Psoas muscle (tissue), 8 donors: ENCODE results near the gene DNAJC30. TPM values are rescaled to one million over a fixed set of nuclear protein-coding genes. Genes with fewer than 3 reads are reported as not detected.

Experiments
- ATAC-seq, 4 donors: fragments of 200-7000 bp; cut with Tn5 transposase; one replicate each; pipeline ENCODE4 v1.9.1; 2020; ENCODE audit warnings: moderate library complexity in 3 of 4, mild to moderate bottlenecking in 2 of 4
- DNase-seq, 2 donors: peaks; one replicate each; pipeline ENCODE4 v3.0.0-alpha.2; 2020
- H3K27ac ChIP-seq: fragments of 200-600 bp; one replicate; pipeline ENCODE4 v1.8.0; 2022
- H3K27me3 ChIP-seq, 3 donors: fragments of 200-600 bp in 1 of 3; one replicate each; pipeline versions ENCODE4 v1.6.1 to v1.8.0; 2013 to 2022; ENCODE audit warnings: low read length in 2 of 3, mild to moderate bottlenecking in 2 of 3, moderate library complexity in 1 of 3; ENCODE audit not compliant: insufficient read depth in 3 of 3
- H3K36me3 ChIP-seq, 2 donors: fragments of 200-600 bp in 1 of 2; one replicate each; pipeline versions ENCODE4 v1.6.1 to v1.8.0; 2013 to 2022; ENCODE audit warnings: low read depth in 1 of 2, mild to moderate bottlenecking in 1 of 2, moderate library complexity in 1 of 2; ENCODE audit not compliant: insufficient read depth in 1 of 2
- H3K4me1 ChIP-seq: fragments of 200-600 bp; one replicate; pipeline ENCODE4 v1.8.0; 2022
- H3K4me3 ChIP-seq: fragments of 200-600 bp; one replicate; pipeline ENCODE4 v1.8.0; 2022; ENCODE audit warnings: mild to moderate bottlenecking
- H3K9me3 ChIP-seq: fragments of 200-600 bp; one replicate; pipeline ENCODE4 v1.8.0; 2022
- CTCF ChIP-seq: fragments of 200-600 bp; IDR thresholded peaks from one replicate; pipeline ENCODE4 v1.8.0; 2022; ENCODE audit warnings: antibody characterized with exemption
- WGBS, 3 donors: extraction: QIAGEN DNeasy Blood & Tissue Kit; methylation state at CpG; one replicate each; pipeline versions ENCODE4 v1.1.6 to v1.1.7; 2013; 5-methylcytosine and 5-hydroxymethylcytosine counted together
- intact Hi-C, 2 donors: fragments of 100-400 bp; cut with DNase I; formaldehyde crosslinking; loops; one replicate each; pipeline versions ENCODE4 v1.11.0 to v1.14.2; 2022
- polyA plus RNA-seq, 3 donors: library from polyadenylated mRNA; stranded (reverse); fragments of 200-250 nt; gene quantifications; one replicate each; pipeline ENCODE4 v1.2.3, GENCODE V29; 2013
- total RNA-seq, 4 donors: library from RNA; stranded (reverse); fragmentation: NEBNext Ultra II Directional in 2 of 4; extraction: Animal tissue kit (Norgen Biotek cat#: 25700) in 2 of 4; gene quantifications; one replicate each; pipeline versions ENCODE4 v1.2.1 to v1.2.4, GENCODE V29; 2021 to 2023
- donor health status: healthy with polysubstance abuse.
- donor health status: DM: no; HTN: no; CAD: no; lungs with moderate emphysema.
- donor health status: Bipolar disorder and iron deficiency.
- donor health status: healthy.
- donor health status: DM: yes; HTN: yes; CAD: no.
- donor health status: DM: no; HTN: no; CAD: no.
- donor health status: DM: no; HTN: no; CAD: no.
- donor health status: DM: yes; HTN: yes; CAD: no.

Gene DNAJC30
- total and polyA plus RNA-seq, 7 donors = 4.3 to 13.9 (median 8.9) TPM

GRCh38 chr7:73685311-73685710 lies 2.1 kb upstream of the DNAJC30 start:
- ATAC-seq = no peak
- WGBS, 3 donors = 92 to 94% (median 94%) methylated on average over 18 of the region's 18 CpGs
- no peak for TF ChIP-seq CTCF
- DNase-seq = no peak
- H3K27me3 ChIP-seq = no peaks in the 10 kb centered on the region
- peaks cover 20% of the 10 kb centered on the region for H3K4me1 ChIP-seq
- no peak overlapping the region for H3K4me3 ChIP-seq
- no peak overlapping the region for H3K27ac ChIP-seq
- no peaks in the 10 kb centered on the region for H3K9me3 ChIP-seq
- intact Hi-C loops = no loop called here
- H3K36me3 ChIP-seq = peaks cover 11 to 46% of the 10 kb centered on the region in 2 donors

- H3K9me3 ChIP-seq = no peaks in the 10 kb centered on the region
- intact Hi-C loops = loop anchor here in 1 of 2 donors (5.0 kb wide), 1 partner anchor 33 kb away; the partner anchor contains the start of gene STX1A
- ATAC-seq = peak in 1 of 4 donors; percentile 11
- TF ChIP-seq CTCF = no peak
- H3K36me3 ChIP-seq = peaks cover 11 to 33% of the 10 kb centered on the region in 2 donors
- 21 to 24% (median 23%) methylated on average over 56 to 58 of the region's 58 CpGs for WGBS, 3 donors
- DNase-seq = no peak
- peak overlapping the region; percentile 94 for H3K4me3 ChIP-seq
- peaks cover 25% of the 10 kb centered on the region for H3K4me1 ChIP-seq
- no peaks in the 10 kb centered on the region for H3K27me3 ChIP-seq
- H3K27ac ChIP-seq = peak overlapping the region; percentile 94
Observed at GRCh38 chr7:73683788-73684693, 788 bp upstream of the DNAJC30 start.

- H3K27me3 ChIP-seq = no peaks in the 10 kb centered on the region
- intact Hi-C loops = loop anchor here in 1 of 2 donors (5.0 kb wide), 1 partner anchor 35 kb away; the partner anchor contains the start of gene STX1A
- peaks cover 7 to 33% of the 10 kb centered on the region in 2 donors for H3K36me3 ChIP-seq
- H3K4me3 ChIP-seq = peak overlapping the region; percentile 94
- peak overlapping the region; percentile 94 for H3K27ac ChIP-seq
- no peaks in the 10 kb centered on the region for H3K9me3 ChIP-seq
- peaks cover 25% of the 10 kb centered on the region for H3K4me1 ChIP-seq
- 0 to 1% (median 1%) methylated on average over 33 of the region's 33 CpGs for WGBS, 3 donors
- peak in 2 of 4 donors; percentile 8 to 14 for ATAC-seq
- TF ChIP-seq CTCF = no peak
- no peak for DNase-seq
Observed at GRCh38 chr7:73682745-73683055, 553 bp downstream of the DNAJC30 start.

- Histone ChIP-seq H3K27me3 (no peaks in the 10 kb centered on the region), H3K9me3 (no peaks in the 10 kb centered on the region), H3K4me3 (peak overlapping the region; percentile 94), H3K27ac (peak overlapping the region; percentile 36), H3K36me3 (peaks cover 0 to 18% of the 10 kb centered on the region in 2 donors), H3K4me1 (peaks cover 25% of the 10 kb centered on the region)
- ATAC-seq (peak in 2 of 4 donors; percentile 23 to 39), DNase-seq (no peak)
- WGBS, 3 donors = 68 to 77% (median 70%) methylated on average over 8 of the region's 8 CpGs
- no peak for TF ChIP-seq CTCF
- intact Hi-C loops = loop anchor here in 1 of 2 donors (5.0 kb wide), 1 partner anchor 36 kb away; the partner anchor contains the start of gene STX1A
Observed at GRCh38 chr7:73681031-73681430, 2.2 kb downstream of the DNAJC30 start.
